ENCODE results near the gene MBLAC1.

MBLAC1 gene

GRCh38 chr7:100154651-100155491 lies 28.1 kb downstream of the MBLAC1 start:
- no peak for DNase-seq (ENCODE audit: low spot score)

- DNase-seq (ENCODE audit: low spot score), result no peak
Observed at GRCh38 chr7:100155553-100156317, 29.0 kb downstream of the MBLAC1 start.

- DNase-seq (ENCODE audit: low spot score), result no peak
Observed at GRCh38 chr7:100156331-100157068, 29.7 kb downstream of the MBLAC1 start.

- DNase-seq (ENCODE audit: low spot score), result no peak
Observed at GRCh38 chr7:100157069-100157333, 30.2 kb downstream of the MBLAC1 start.

- DNase-seq (ENCODE audit: low spot score), result no peak
Observed at GRCh38 chr7:100157334-100158228, 30.8 kb downstream of the MBLAC1 start.

- peak; percentile 97 for DNase-seq (ENCODE audit: low spot score)
Observed at GRCh38 chr7:100158229-100159098, 31.7 kb downstream of the MBLAC1 start, which contains the start of gene TRAPPC14. Gene TRAPPC14 (minus strand): TSS chr7:100158723. CDS start chr7:100158499, 224 bp downstream.

GRCh38 chr7:100159099-100159623 lies 32.4 kb downstream of the MBLAC1 start:
- DNase-seq (ENCODE audit: low spot score), result no peak

GRCh38 chr7:100160067-100160466 lies 33.3 kb downstream of the MBLAC1 start:
- no peak for DNase-seq (ENCODE audit: low spot score)

GRCh38 chr7:100163006-100163531 lies 36.3 kb downstream of the MBLAC1 start:
- DNase-seq (ENCODE audit: low spot score), result no peak

GRCh38 chr7:100163871-100164270 lies 37.1 kb downstream of the MBLAC1 start:
- DNase-seq (ENCODE audit: low spot score), result no peak

- DNase-seq (ENCODE audit: low spot score), result no peak
Observed at GRCh38 chr7:100166317-100166940, 39.7 kb downstream of the MBLAC1 start.

- DNase-seq (ENCODE audit: low spot score), result no peak
Observed at GRCh38 chr7:100166970-100167911, 40.5 kb downstream of the MBLAC1 start.

GRCh38 chr7:100167912-100168323 lies 41.2 kb downstream of the MBLAC1 start:
- DNase-seq (ENCODE audit: low spot score), result no peak

- no peak for DNase-seq (ENCODE audit: low spot score)
Observed at GRCh38 chr7:100169147-100169850, 42.5 kb downstream of the MBLAC1 start.

- no peak for DNase-seq (ENCODE audit: low spot score)
Observed at GRCh38 chr7:100170101-100170897, 43.5 kb downstream of the MBLAC1 start.

GRCh38 chr7:100171087-100171681 lies 44.4 kb downstream of the MBLAC1 start:
- DNase-seq (ENCODE audit: low spot score), result no peak

GRCh38 chr7:100171840-100172239 lies 45.1 kb downstream of the MBLAC1 start:
- DNase-seq (ENCODE audit: low spot score), result no peak
